HEK293T (cell line): ENCODE results near the gene DHX29.

Experiments used
- BHLHE40 ChIP-seq: fragments of 450-650 bp; IDR thresholded peaks from 2 replicates; pipeline ENCODE4 v1.6.1; 2016; ENCODE audit warnings: mild to moderate bottlenecking, moderate library complexity, borderline replicate concordance
- FOXK2 ChIP-seq: fragments of 450-650 bp; IDR thresholded peaks from 2 replicates; pipeline ENCODE4 v1.6.1; 2016; ENCODE audit warnings: mild to moderate bottlenecking
- FOXM1 ChIP-seq: fragments of 450-650 bp; IDR thresholded peaks from 2 replicates; pipeline ENCODE4 v1.6.1; 2017; ENCODE audit warnings: mild to moderate bottlenecking, borderline replicate concordance
- HDGF ChIP-seq: fragments of 450-650 bp; IDR thresholded peaks from 2 replicates; pipeline ENCODE4 v1.6.1; 2017; ENCODE audit warnings: antibody characterized with exemption, borderline replicate concordance
- LEF1 ChIP-seq: fragments of 450-650 bp; IDR thresholded peaks from 2 replicates; pipeline ENCODE4 v1.6.1; 2017; ENCODE audit warnings: mild to moderate bottlenecking, borderline replicate concordance
- SP1 ChIP-seq: fragments of 450-650 bp; IDR thresholded peaks from 2 replicates; pipeline ENCODE4 v1.6.1; 2017
- ZNF384 ChIP-seq: fragments of 450-650 bp; IDR thresholded peaks from 2 replicates; pipeline ENCODE4 v1.6.1; 2016

GRCh38 chr5:55343107-55343506, 35.6 kb upstream of the DHX29 start:
- no peak for TF ChIP-seq SP1
- no peak for TF ChIP-seq BHLHE40
- TF ChIP-seq ZNF384 = no peak
- TF ChIP-seq FOXK2 = no peak
- TF ChIP-seq LEF1 = no peak
- TF ChIP-seq HDGF = no peak
- TF ChIP-seq FOXM1 = no peak
